Measurements from ENCODE around the gene CCNQ. TPM values are rescaled to one million over a fixed set of nuclear protein-coding genes. Genes with fewer than 3 reads are reported as not detected.

CCNQ gene
- total and polyA plus RNA-seq, 2 of the 8 experiments (the other 6 are each of a cell fraction or from before 2014, with no cell fraction given), result 16.6 to 32.1 TPM

DNA sequence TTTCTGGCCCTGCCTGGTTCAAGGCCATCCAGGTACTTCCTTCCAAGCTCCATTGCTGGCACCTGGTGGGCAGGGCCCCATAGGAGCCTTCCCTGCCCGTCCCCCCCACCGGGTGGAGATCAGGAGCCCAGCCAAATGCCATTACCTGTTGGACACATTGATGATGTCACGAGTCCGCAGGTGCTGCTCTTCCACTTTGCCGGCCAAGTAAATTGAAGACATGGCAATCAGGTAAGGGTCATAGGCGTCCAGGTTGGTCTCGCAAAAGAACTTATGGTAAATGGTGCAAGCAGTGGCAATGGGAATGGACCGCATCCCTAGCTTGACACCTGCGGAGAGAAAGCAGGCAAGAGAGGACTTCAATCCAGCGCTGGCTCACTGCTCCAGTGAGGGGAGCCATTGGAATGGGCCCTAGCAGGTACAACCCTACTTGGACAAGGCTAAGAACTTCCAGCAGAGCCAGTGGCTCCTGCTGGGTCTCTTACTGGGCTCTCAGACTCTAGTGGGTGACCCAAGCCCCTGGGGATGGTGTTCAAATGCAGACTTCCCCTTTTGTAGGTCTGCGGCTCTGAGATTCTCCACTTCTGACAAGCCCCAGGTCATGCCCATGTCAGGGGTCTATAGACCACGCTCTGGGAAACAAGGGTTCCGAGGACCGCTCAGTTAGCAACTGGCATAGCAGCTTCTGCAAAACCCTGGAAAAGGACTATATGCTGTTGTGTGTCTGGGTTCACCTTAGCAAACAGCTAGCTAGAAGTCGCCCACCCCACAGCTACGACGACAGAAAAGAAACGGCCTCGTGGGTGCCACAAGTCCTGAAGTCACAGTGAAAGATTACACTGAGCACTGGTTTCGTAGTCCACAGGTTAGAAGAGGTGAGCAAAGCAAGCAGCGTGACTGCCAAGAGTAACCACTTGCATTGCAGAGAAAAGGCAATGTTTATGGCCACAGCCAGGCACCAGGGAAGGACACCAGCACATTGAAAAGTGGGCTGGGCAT, 2.8 kb downstream of the CCNQ start (continued):
- no peak for TF ChIP-seq E2F6 (IDR thresholded peaks at IDR 0.05)
- TF ChIP-seq KDM5A (IDR thresholded peaks at IDR 0.05; ENCODE audit: low read length), result no peak
- TF ChIP-seq RXRA (IDR thresholded peaks at IDR 0.05; ENCODE audit: insufficient read depth, low read depth, low read length), result no peak
- TF ChIP-seq JUN (IDR thresholded peaks at IDR 0.05; ENCODE audit: low read depth, low read length), result no peak
- no peak for TF ChIP-seq ASH2L (IDR thresholded peaks at IDR 0.05; ENCODE audit: low read length)
- no peak for TF ChIP-seq CHD1 (IDR thresholded peaks at IDR 0.05; ENCODE audit: low read depth, low read length)

Data from H1 (cell line).